SK-N-MC (cell line): ENCODE data around the gene CPT1C.
"Not testable (repeated sequence)": the region's sequence is repeated elsewhere in the genome, so short reads cannot be mapped to it uniquely, and the experiment has no call there.

ENCODE experiments used
- DNase-seq: peaks from one replicate; pipeline ENCODE4 v3.0.0-alpha.2; 2011; ENCODE audit warnings: low read depth, low spot score
- H3K27ac ChIP-seq: fragments of 200-600 bp; sonication (generic); 2 replicates; pipeline ENCODE4 v1.5.1; 2016; ENCODE audit warnings: mixed run types
- H3K36me3 ChIP-seq: fragments of 200-600 bp; sonication (generic); 2 replicates; pipeline ENCODE4 v1.6.1; 2017; ENCODE audit warnings: antibody characterized with exemption, low read length, mixed read lengths; ENCODE audit not compliant: insufficient read depth
- H3K4me3 ChIP-seq: fragments of 200-600 bp; sonication (generic); 2 replicates; pipeline ENCODE4 v1.5.1; 2016
- H3K9ac ChIP-seq: fragments of 200-600 bp; sonication (generic); 2 replicates; pipeline ENCODE4 v1.8.0; 2017; ENCODE audit warnings: mixed run types, mixed read lengths; ENCODE audit not compliant: insufficient read length
- H3K9me3 ChIP-seq: fragments of 200-600 bp; sonication (generic); 2 replicates; pipeline ENCODE4 v1.6.1; 2017; ENCODE audit warnings: low read depth, mild to moderate bottlenecking, antibody characterized with exemption, low read length, moderate library complexity, mixed read lengths
- EZH2 ChIP-seq: fragments of 200-600 bp; sonication (generic); IDR thresholded peaks from one replicate; pipeline ENCODE4 v1.6.1; 2017; ENCODE audit warnings: antibody characterized with exemption
- FOXP2 ChIP-seq: optimal IDR thresholded peaks from 2 replicates; pipeline ENCODE3; 2011; ENCODE audit warnings: mild to moderate bottlenecking, moderate library complexity; ENCODE audit not compliant: insufficient read depth; ENCODE audit errors: extremely low read length, control extremely low read depth
- POLR2AphosphoS5 ChIP-seq: IDR thresholded peaks from 2 replicates; pipeline ENCODE4 v1.6.1; 2012; ENCODE audit warnings: mild to moderate bottlenecking, low read depth, low read length, borderline replicate concordance

CPT1C gene

DNA sequence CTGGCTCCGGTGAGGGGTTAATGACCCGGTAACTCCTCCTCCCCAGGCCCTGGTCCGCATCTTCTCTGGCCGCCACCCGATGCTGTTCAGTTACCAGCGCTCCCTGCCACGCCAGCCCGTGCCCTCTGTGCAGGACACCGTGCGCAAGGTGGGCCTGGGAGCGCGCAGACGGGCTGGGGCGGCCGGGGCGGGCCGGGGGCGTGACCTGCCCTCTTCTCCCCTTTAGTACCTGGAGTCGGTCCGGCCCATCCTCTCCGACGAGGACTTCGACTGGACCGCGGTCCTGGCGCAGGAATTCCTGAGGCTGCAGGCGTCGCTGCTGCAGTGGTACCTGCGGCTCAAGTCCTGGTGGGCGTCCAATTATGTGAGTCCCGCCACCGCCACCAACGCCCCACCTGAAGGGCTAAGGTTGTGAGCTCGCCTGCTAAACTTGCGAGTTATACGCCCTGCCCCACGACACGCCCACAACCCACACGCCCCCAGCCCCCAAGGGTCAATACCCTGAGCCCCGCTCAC, 10.4 kb downstream of the CPT1C start:
- Histone ChIP-seq H3K4me3 (no peak overlapping the region), H3K27ac (no peak overlapping the region), H3K9ac (no peak overlapping the region), H3K9me3 (no peaks in the 10 kb centered on the region), H3K36me3 (no peaks in the 10 kb centered on the region)
- no peak for DNase-seq
- TF ChIP-seq EZH2: no peak
- no peak for TF ChIP-seq FOXP2
- no peak for TF ChIP-seq POLR2AphosphoS5

- H3K9me3 ChIP-seq: no peaks in the 10 kb centered on the region
- TF ChIP-seq FOXP2 (no peak), POLR2AphosphoS5 (no peak), EZH2 (no peak)
- no peak for DNase-seq
- no peaks in the 10 kb centered on the region for H3K36me3 ChIP-seq
- H3K4me3 ChIP-seq: no peak overlapping the region
- no peak overlapping the region for H3K9ac ChIP-seq
- H3K27ac ChIP-seq: no peak overlapping the region
Observed at GRCh38 chr19:49704888-49705642, 14.1 kb downstream of the CPT1C start.

- TF ChIP-seq EZH2 (no peak), POLR2AphosphoS5 (no peak), FOXP2 (no peak)
- Histone ChIP-seq H3K9ac (no peak overlapping the region), H3K9me3 (no peaks in the 10 kb centered on the region), H3K4me3 (no peak overlapping the region), H3K36me3 (no peaks in the 10 kb centered on the region), H3K27ac (no peak overlapping the region)
- no peak for DNase-seq
Observed at GRCh38 chr19:49705919-49706318, 15.0 kb downstream of the CPT1C start.

- no peaks in the 10 kb centered on the region for H3K9me3 ChIP-seq
- no peak overlapping the region for H3K4me3 ChIP-seq
- no peaks in the 10 kb centered on the region for H3K36me3 ChIP-seq
- no peak for DNase-seq
- no peak overlapping the region for H3K9ac ChIP-seq
- no peak overlapping the region for H3K27ac ChIP-seq
- no peak for TF ChIP-seq FOXP2
- no peak for TF ChIP-seq POLR2AphosphoS5
- TF ChIP-seq EZH2: no peak
Observed at GRCh38 chr19:49710372-49710951, 19.5 kb downstream of the CPT1C start.

GRCh38 chr19:49712397-49712859, 21.5 kb downstream of the CPT1C start:
- H3K4me3 ChIP-seq: no peak overlapping the region
- DNase-seq: no peak
- no peak overlapping the region for H3K27ac ChIP-seq

GRCh38 chr19:49713236-49713845, 22.4 kb downstream of the CPT1C start:
- H3K4me3 ChIP-seq: no peak overlapping the region
- H3K36me3 ChIP-seq: no peaks in the 10 kb centered on the region
- no peak overlapping the region for H3K9ac ChIP-seq
- no peaks in the 10 kb centered on the region for H3K9me3 ChIP-seq
- H3K27ac ChIP-seq: no peak overlapping the region
- no peak for TF ChIP-seq FOXP2
- no peak for TF ChIP-seq EZH2
- no peak for TF ChIP-seq POLR2AphosphoS5
- no peak for DNase-seq

More at GRCh38 chr19:49712397-49712859, 21.5 kb downstream of the CPT1C start:
- Histone ChIP-seq H3K36me3 (no peaks in the 10 kb centered on the region), H3K9me3 (no peaks in the 10 kb centered on the region), H3K9ac (no peak overlapping the region)
- TF ChIP-seq FOXP2: no peak
- TF ChIP-seq EZH2: no peak
- TF ChIP-seq POLR2AphosphoS5: no peak

DNA sequence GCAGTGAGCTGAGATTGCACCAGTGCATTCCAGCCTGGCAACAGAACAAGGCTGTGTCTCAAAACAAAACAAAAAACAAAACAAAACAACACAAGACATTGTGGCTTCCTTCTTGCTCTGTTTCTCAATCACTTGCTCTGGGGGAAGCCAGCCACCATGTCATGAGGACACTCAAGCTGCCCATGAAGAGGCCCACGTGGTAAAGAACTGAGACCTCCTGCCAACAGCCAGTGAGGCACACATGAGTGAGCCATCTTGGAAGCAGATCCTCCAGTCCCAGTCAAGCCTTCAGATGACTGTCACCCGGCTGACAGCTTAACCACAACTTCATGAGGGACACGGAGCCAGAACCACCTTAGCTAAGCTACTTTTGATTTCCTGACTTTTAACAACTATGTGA, 25.2 kb downstream of the CPT1C start:
- no peak overlapping the region for H3K4me3 ChIP-seq
- H3K9ac ChIP-seq: no peak overlapping the region

GRCh38 chr19:49718511-49718910, 27.6 kb downstream of the CPT1C start:
- TF ChIP-seq FOXP2: no peak
- TF ChIP-seq POLR2AphosphoS5: no peak
- no peak for TF ChIP-seq EZH2
- no peak overlapping the region for H3K9ac ChIP-seq
- no peak overlapping the region for H3K27ac ChIP-seq
- DNase-seq: no peak
- H3K4me3 ChIP-seq: no peak overlapping the region
- no peaks in the 10 kb centered on the region for H3K36me3 ChIP-seq
- H3K9me3 ChIP-seq: no peaks in the 10 kb centered on the region

More for the DNA sequence above, 25.2 kb downstream of the CPT1C start:
- H3K9me3 ChIP-seq: no peaks in the 10 kb centered on the region
- H3K27ac ChIP-seq: no peak overlapping the region
- no peak for DNase-seq
- H3K36me3 ChIP-seq: no peaks in the 10 kb centered on the region
- no peak for TF ChIP-seq FOXP2
- TF ChIP-seq EZH2: no peak
- no peak for TF ChIP-seq POLR2AphosphoS5

GRCh38 chr19:49718991-49719390, 28.1 kb downstream of the CPT1C start:
- Histone ChIP-seq H3K9me3 (no peaks in the 10 kb centered on the region), H3K4me3 (no peak overlapping the region), H3K9ac (no peak overlapping the region), H3K36me3 (no peaks in the 10 kb centered on the region), H3K27ac (no peak overlapping the region)
- TF ChIP-seq EZH2: no peak
- TF ChIP-seq FOXP2: no peak
- TF ChIP-seq POLR2AphosphoS5: no peak
- no peak for DNase-seq

GRCh38 chr19:49719420-49719819, 28.5 kb downstream of the CPT1C start:
- not testable (repeated sequence) for H3K9me3 ChIP-seq, H3K27ac ChIP-seq, H3K4me3 ChIP-seq, H3K36me3 ChIP-seq, DNase-seq, H3K9ac ChIP-seq
